PC-3 (cell line): Measurements from ENCODE around the gene WDFY4.

Experiments used
- EZH2 ChIP-seq: fragments of 300-600 bp; sonication (generic); IDR thresholded peaks from one replicate; pipeline ENCODE4 v1.6.1; 2017; ENCODE audit warnings: antibody characterized with exemption, mild to moderate bottlenecking, low read length; ENCODE audit not compliant: unreplicated experiment
- TF ChIP-seq, protein P1 (sequence below): fragments of 300-600 bp; sonication (generic); conservative IDR thresholded peaks from 2 replicates; pipeline ENCODE4 v1.5.1; 2017; ENCODE audit warnings: antibody characterized with exemption, low read depth, mild to moderate bottlenecking, low read length

DNA sequence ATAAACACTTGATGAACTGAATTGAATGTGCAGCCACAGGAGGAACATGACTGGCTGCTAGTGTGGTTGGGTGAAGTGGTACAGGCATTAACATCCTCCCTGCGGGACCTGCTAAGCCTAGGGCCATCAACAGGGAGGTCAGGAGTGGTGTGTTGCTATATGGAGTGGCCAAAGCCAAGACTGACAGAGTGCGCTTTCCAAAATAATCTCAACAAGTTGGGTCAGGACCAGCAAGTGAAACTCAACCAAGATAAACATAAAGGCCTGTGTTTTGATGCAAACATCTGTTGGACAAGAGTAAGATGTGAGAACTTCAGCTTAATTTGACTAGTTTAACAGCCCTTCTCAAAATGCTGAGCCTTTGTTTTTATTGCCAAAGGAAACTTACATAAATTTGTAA, 97.7 kb downstream of the WDFY4 start:
- TF ChIP-seq, protein P1, sequence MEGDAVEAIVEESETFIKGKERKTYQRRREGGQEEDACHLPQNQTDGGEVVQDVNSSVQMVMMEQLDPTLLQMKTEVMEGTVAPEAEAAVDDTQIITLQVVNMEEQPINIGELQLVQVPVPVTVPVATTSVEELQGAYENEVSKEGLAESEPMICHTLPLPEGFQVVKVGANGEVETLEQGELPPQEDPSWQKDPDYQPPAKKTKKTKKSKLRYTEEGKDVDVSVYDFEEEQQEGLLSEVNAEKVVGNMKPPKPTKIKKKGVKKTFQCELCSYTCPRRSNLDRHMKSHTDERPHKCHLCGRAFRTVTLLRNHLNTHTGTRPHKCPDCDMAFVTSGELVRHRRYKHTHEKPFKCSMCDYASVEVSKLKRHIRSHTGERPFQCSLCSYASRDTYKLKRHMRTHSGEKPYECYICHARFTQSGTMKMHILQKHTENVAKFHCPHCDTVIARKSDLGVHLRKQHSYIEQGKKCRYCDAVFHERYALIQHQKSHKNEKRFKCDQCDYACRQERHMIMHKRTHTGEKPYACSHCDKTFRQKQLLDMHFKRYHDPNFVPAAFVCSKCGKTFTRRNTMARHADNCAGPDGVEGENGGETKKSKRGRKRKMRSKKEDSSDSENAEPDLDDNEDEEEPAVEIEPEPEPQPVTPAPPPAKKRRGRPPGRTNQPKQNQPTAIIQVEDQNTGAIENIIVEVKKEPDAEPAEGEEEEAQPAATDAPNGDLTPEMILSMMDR, result no peak
- TF ChIP-seq EZH2, result no peak
